Activated T-helper 17 cell treated with anti-CD3 and anti-CD28 coated beads, Interleukin-2, amount 50 U/mL, for 72 hours (primary cell): ENCODE results near the gene KSR1. TPM values are rescaled to one million over a fixed set of nuclear protein-coding genes. Genes with fewer than 3 reads are reported as not detected.
"Not testable (repeated sequence)": the region's sequence is repeated elsewhere in the genome, so short reads cannot be mapped to it uniquely, and the experiment has no call there.

Source experiments
- ATAC-seq: fragments of 150-1000 bp; cut with Tn5 transposase; replicated peaks from 2 replicates; pipeline ENCODE4 v1.10.0; 2021; ENCODE audit warnings: mild to moderate bottlenecking, moderate library complexity
- H3K27ac Mint-ChIP-seq: one replicate; pipeline ENCODE4 v1.8.0; 2022; ENCODE audit warnings: mixed read lengths
- H3K27me3 Mint-ChIP-seq: one replicate; pipeline ENCODE4 v1.8.0; 2022; ENCODE audit warnings: mixed read lengths
- H3K36me3 Mint-ChIP-seq: one replicate; pipeline ENCODE4 v1.8.0; 2022; ENCODE audit warnings: low read depth, mild to moderate bottlenecking, mixed read lengths
- H3K4me1 Mint-ChIP-seq: one replicate; pipeline ENCODE4 v1.8.0; 2022; ENCODE audit warnings: mixed read lengths
- H3K4me3 Mint-ChIP-seq: one replicate; pipeline ENCODE4 v1.8.0; 2022; ENCODE audit warnings: mild to moderate bottlenecking, mixed read lengths
- H3K9me3 Mint-ChIP-seq: one replicate; pipeline ENCODE4 v1.8.0; 2022; ENCODE audit warnings: mixed read lengths
- total RNA-seq, 2 donors: library from RNA; stranded (reverse); gene quantifications; one replicate each; pipeline ENCODE4 v1.2.3, GENCODE V29; 2022

The KSR1 gene
- total RNA-seq, 2 donors from 2014 or later, result 46.1 to 52.6 TPM

DNA sequence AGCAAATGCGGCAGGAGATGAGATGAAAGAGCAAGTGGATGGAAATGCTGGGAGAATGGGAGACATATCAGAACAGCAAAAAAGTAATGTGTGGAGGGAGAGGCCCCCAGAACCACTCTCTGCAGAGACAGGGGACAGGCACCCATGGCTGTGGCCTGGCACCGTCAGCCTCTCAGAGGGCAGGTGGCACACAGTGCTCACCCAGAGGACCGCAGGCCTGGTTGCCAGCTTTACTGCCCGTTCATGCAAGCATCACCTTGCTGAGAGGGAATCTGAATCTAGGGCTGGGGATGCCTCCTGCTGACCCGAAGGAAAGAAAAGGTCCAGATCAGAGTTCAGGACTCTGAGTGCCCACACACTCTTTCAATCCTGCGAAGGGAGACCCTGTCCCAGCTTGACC is 34.6 kb upstream of the KSR1 start:
- H3K9me3 Mint-ChIP-seq, H3K27me3 Mint-ChIP-seq, ATAC-seq, H3K4me3 Mint-ChIP-seq, H3K4me1 Mint-ChIP-seq, H3K27ac Mint-ChIP-seq, H3K36me3 Mint-ChIP-seq: not testable (repeated sequence)

GRCh38 chr17:27422601-27423000 is 33.6 kb upstream of the KSR1 start:
- H3K27me3 Mint-ChIP-seq, result no peaks in the 10 kb centered on the region
- no peaks in the 10 kb centered on the region for H3K36me3 Mint-ChIP-seq
- ATAC-seq, result no peak
- H3K27ac Mint-ChIP-seq, result no peak overlapping the region
- no peaks in the 10 kb centered on the region for H3K4me1 Mint-ChIP-seq
- H3K4me3 Mint-ChIP-seq, result no peak overlapping the region
- no peaks in the 10 kb centered on the region for H3K9me3 Mint-ChIP-seq

- no peaks in the 10 kb centered on the region for H3K27me3 Mint-ChIP-seq
- H3K9me3 Mint-ChIP-seq, result no peaks in the 10 kb centered on the region
- ATAC-seq, result no peak
- no peaks in the 10 kb centered on the region for H3K4me1 Mint-ChIP-seq
- H3K36me3 Mint-ChIP-seq, result no peaks in the 10 kb centered on the region
- H3K4me3 Mint-ChIP-seq, result no peak overlapping the region
- H3K27ac Mint-ChIP-seq, result no peak overlapping the region
These were observed 32.6 kb upstream of the KSR1 start for GRCh38 chr17:27423651-27424050.

DNA sequence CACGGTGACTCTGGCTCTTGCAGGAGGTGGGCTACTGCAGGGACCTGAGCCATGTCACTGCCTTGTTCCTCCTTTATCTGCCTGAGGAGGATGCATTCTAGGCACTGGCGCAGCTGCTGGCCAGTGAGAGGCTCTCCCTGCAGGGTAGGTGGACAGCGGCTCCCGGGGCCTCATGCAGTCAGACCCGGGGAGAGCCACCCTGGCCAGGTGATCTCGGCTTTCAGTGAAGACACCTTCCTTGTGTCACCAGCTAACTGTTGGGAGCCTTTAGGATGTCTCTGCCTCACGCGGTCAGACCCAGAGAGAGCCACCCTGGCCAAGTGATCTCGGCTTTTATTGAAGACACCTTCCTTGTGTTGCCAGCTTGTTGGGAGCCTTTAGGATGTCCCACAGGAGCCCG is 31.7 kb upstream of the KSR1 start:
- no peaks in the 10 kb centered on the region for H3K4me1 Mint-ChIP-seq
- no peak overlapping the region for H3K27ac Mint-ChIP-seq
- H3K9me3 Mint-ChIP-seq, result no peaks in the 10 kb centered on the region
- no peak overlapping the region for H3K4me3 Mint-ChIP-seq
- ATAC-seq, result no peak
- H3K36me3 Mint-ChIP-seq, result no peaks in the 10 kb centered on the region
- H3K27me3 Mint-ChIP-seq, result no peaks in the 10 kb centered on the region

GRCh38 chr17:27424941-27425340 is 31.3 kb upstream of the KSR1 start:
- no peaks in the 10 kb centered on the region for H3K9me3 Mint-ChIP-seq

DNA sequence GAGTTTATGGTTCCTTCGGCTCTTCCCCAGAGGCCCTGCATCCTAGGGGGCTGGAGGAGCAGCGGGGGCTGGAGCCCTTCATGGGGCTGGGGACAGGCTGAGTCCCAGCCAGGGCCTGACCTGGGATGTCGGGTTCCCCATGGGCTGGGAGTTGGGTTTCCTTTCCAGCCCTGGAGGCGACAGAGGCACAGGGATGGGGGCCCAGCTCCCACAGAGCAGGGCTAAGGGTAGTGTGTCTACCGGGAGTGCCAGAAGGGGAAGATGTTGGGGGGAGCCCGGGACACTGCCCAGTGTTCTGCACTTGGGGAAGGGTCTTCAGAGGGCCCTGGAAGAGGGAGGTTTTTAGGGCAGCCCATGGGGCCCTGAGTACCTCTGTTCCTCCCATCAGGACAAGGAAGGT is 30.7 kb upstream of the KSR1 start:
- not testable (repeated sequence) for H3K4me1 Mint-ChIP-seq, H3K27ac Mint-ChIP-seq, H3K36me3 Mint-ChIP-seq, H3K4me3 Mint-ChIP-seq, H3K27me3 Mint-ChIP-seq, ATAC-seq, H3K9me3 Mint-ChIP-seq

More at GRCh38 chr17:27424941-27425340, 31.3 kb upstream of the KSR1 start:
- Mint-ChIP-seq H3K4me3 (no peak overlapping the region), H3K4me1 (no peaks in the 10 kb centered on the region), H3K27me3 (no peaks in the 10 kb centered on the region), H3K27ac (no peak overlapping the region), H3K36me3 (no peaks in the 10 kb centered on the region)
- ATAC-seq, result no peak

GRCh38 chr17:27425991-27426390 is 30.3 kb upstream of the KSR1 start:
- Mint-ChIP-seq H3K9me3 (no peaks in the 10 kb centered on the region), H3K4me3 (no peak overlapping the region), H3K4me1 (no peaks in the 10 kb centered on the region), H3K27me3 (no peaks in the 10 kb centered on the region), H3K27ac (no peak overlapping the region), H3K36me3 (no peaks in the 10 kb centered on the region)
- no peak for ATAC-seq

GRCh38 chr17:27426471-27426870 is 29.8 kb upstream of the KSR1 start:
- not testable (repeated sequence) for ATAC-seq, H3K9me3 Mint-ChIP-seq, H3K4me3 Mint-ChIP-seq, H3K36me3 Mint-ChIP-seq, H3K27me3 Mint-ChIP-seq, H3K4me1 Mint-ChIP-seq, H3K27ac Mint-ChIP-seq

- not testable (repeated sequence) for H3K9me3 Mint-ChIP-seq, ATAC-seq, H3K4me1 Mint-ChIP-seq, H3K27me3 Mint-ChIP-seq, H3K27ac Mint-ChIP-seq, H3K36me3 Mint-ChIP-seq, H3K4me3 Mint-ChIP-seq
These were observed 28.9 kb upstream of the KSR1 start for GRCh38 chr17:27427166-27427862.

- Mint-ChIP-seq H3K27me3 (peaks cover 3% of the 10 kb centered on the region), H3K27ac (no peak overlapping the region), H3K4me3 (no peak overlapping the region), H3K9me3 (no peaks in the 10 kb centered on the region), H3K4me1 (no peaks in the 10 kb centered on the region), H3K36me3 (no peaks in the 10 kb centered on the region)
- ATAC-seq, result no peak
These were observed 27.3 kb upstream of the KSR1 start for GRCh38 chr17:27428781-27429505.

DNA sequence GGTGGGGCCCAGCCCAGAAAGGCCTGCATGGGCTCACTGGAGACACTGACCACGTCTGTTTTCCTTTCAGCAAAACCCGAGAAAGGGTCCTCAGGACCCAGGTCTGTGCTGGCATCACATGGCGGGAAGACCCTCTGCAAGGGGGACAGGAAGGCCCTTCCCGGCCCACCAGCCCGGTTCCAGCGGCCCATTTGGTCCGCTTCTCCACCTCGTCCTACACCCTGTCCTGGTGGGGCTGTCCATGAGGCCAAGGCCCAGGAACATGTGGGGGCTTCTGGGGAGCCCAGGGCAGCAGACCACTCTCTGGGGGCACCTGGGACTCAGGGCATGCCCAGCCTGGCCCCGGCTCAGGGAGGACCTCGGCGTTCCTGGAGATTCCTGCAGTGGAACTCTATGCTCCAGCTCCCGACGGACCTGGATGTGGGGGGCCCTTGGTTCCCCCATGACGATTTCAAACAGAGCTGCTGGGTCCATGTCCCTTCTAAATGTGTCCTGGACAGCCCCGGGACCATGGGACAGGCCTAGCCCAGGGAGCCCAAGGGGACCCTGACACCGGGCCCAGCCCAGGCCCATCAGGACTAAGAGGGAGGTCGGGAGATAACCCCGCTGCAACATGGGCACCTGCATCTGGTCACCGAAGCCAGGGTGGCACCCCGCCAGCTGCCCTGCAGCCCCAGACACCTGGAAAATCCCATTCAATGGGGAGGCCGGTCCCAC is 26.4 kb upstream of the KSR1 start:
- H3K27ac Mint-ChIP-seq, result no peak overlapping the region
- no peaks in the 10 kb centered on the region for H3K36me3 Mint-ChIP-seq
- no peak for ATAC-seq
- H3K4me1 Mint-ChIP-seq, result no peaks in the 10 kb centered on the region
- H3K27me3 Mint-ChIP-seq, result peaks cover 3% of the 10 kb centered on the region
- H3K4me3 Mint-ChIP-seq, result no peak overlapping the region
- no peaks in the 10 kb centered on the region for H3K9me3 Mint-ChIP-seq

DNA sequence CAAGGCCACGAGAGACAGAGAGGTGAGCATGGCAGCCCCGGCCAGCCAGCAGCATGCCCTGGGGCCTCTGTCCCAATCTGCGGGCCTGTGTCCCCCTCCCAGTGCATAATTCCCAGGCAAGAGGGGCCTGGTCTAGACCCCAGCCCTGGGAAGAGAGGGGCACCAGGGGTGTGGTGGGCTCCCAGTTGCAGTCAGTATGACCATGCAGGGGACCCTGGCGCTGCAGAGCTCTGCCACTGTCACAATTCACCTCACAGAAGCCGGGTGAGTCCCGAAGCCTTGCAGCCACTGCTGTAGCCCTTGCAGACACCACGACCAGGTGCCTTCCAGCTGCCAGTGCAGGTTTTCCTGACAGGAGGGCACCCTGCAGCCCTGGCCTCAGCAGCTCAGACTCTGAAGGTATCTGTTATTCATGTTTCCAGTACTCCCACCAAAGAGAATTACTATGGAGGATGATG is 25.8 kb upstream of the KSR1 start:
- H3K27me3 Mint-ChIP-seq, result peaks cover 3% of the 10 kb centered on the region
- no peaks in the 10 kb centered on the region for H3K9me3 Mint-ChIP-seq
- H3K27ac Mint-ChIP-seq, result no peak overlapping the region
- no peak for ATAC-seq
- H3K36me3 Mint-ChIP-seq, result no peaks in the 10 kb centered on the region
- no peaks in the 10 kb centered on the region for H3K4me1 Mint-ChIP-seq
- H3K4me3 Mint-ChIP-seq, result no peak overlapping the region

- Mint-ChIP-seq H3K4me3 (no peak overlapping the region), H3K4me1 (no peaks in the 10 kb centered on the region), H3K36me3 (no peaks in the 10 kb centered on the region), H3K9me3 (no peaks in the 10 kb centered on the region), H3K27ac (no peak overlapping the region), H3K27me3 (peaks cover 3% of the 10 kb centered on the region)
- no peak for ATAC-seq
These were observed 25.3 kb upstream of the KSR1 start for GRCh38 chr17:27430882-27431491.

- no peak for ATAC-seq
- H3K36me3 Mint-ChIP-seq, result no peaks in the 10 kb centered on the region
- no peaks in the 10 kb centered on the region for H3K4me1 Mint-ChIP-seq
- H3K9me3 Mint-ChIP-seq, result no peaks in the 10 kb centered on the region
- H3K4me3 Mint-ChIP-seq, result no peak overlapping the region
- peaks cover 3% of the 10 kb centered on the region for H3K27me3 Mint-ChIP-seq
- no peak overlapping the region for H3K27ac Mint-ChIP-seq
These were observed 22.7 kb upstream of the KSR1 start for GRCh38 chr17:27433521-27433920.
